GM21367 (cell line): ENCODE results near the gene MVB12B.
"Not testable (repeated sequence)": the region's sequence is repeated elsewhere in the genome, so short reads cannot be mapped to it uniquely, and the experiment has no call there.

ENCODE experiments used
- ATAC-seq: cut with Tn5 transposase; IDR thresholded peaks from one replicate; pipeline ENCODE4 v1.9.1; 2021; ENCODE audit not compliant: unreplicated experiment

Gene MVB12B

GRCh38 chr9:126326228-126327005, at the start of gene MVB12B:
MVB12B (plus strand) TSS chr9:126326829; CDS start chr9:126326930, 101 bp downstream.
- ATAC-seq, result no peak

GRCh38 chr9:126283799-126284465, 42.7 kb upstream of the MVB12B start:
- no peak for ATAC-seq

- ATAC-seq, result not testable (repeated sequence)
Observed at GRCh38 chr9:126285652-126286051, 41.0 kb upstream of the MVB12B start.

- no peak for ATAC-seq
Observed at GRCh38 chr9:126287166-126287866, 39.3 kb upstream of the MVB12B start.

- ATAC-seq, result no peak
Observed at GRCh38 chr9:126290871-126291270, 35.8 kb upstream of the MVB12B start.

GRCh38 chr9:126291925-126292324, 34.7 kb upstream of the MVB12B start:
- ATAC-seq, result no peak

GRCh38 chr9:126292736-126293521, 33.7 kb upstream of the MVB12B start:
- no peak for ATAC-seq

GRCh38 chr9:126293522-126293889, 33.1 kb upstream of the MVB12B start:
- no peak for ATAC-seq

- ATAC-seq, result no peak
Observed at GRCh38 chr9:126294331-126295081, 32.1 kb upstream of the MVB12B start.

GRCh38 chr9:126295082-126295477, 31.5 kb upstream of the MVB12B start:
- no peak for ATAC-seq

- no peak for ATAC-seq
Observed at GRCh38 chr9:126295516-126295915, 31.1 kb upstream of the MVB12B start.

- no peak for ATAC-seq
Observed at GRCh38 chr9:126295936-126296600, 30.6 kb upstream of the MVB12B start.

- ATAC-seq, result no peak
Observed at GRCh38 chr9:126296687-126297086, 29.9 kb upstream of the MVB12B start.

GRCh38 chr9:126297661-126298060, 29.0 kb upstream of the MVB12B start:
- no peak for ATAC-seq

- no peak for ATAC-seq
Observed at GRCh38 chr9:126298063-126298801, 28.4 kb upstream of the MVB12B start.

- ATAC-seq, result no peak
Observed at GRCh38 chr9:126299706-126300276, 26.8 kb upstream of the MVB12B start.

GRCh38 chr9:126301196-126301595, 25.4 kb upstream of the MVB12B start:
- no peak for ATAC-seq

GRCh38 chr9:126301985-126302603, 24.5 kb upstream of the MVB12B start:
- no peak for ATAC-seq
